LNCAP (cell line): ENCODE measurements around the gene TNFRSF18.
A peak's percentile ranks its signal among the peaks of the same experiment; 100 is the strongest.

Source experiments
- CTCF ChIP-seq: fragments of 450-650 bp; IDR thresholded peaks from 2 replicates; pipeline ENCODE4 v1.5.1; 2017; ENCODE audit warnings: mild to moderate bottlenecking

TNFRSF18 gene

GRCh38 chr1:1232796-1233566 lies 26.6 kb upstream of the TNFRSF18 start:
- TF ChIP-seq CTCF = no peak

- no peak for TF ChIP-seq CTCF
Measured at GRCh38 chr1:1232208-1232795, 25.9 kb upstream of the TNFRSF18 start, which contains the start of gene B3GALT6. B3GALT6 (plus strand) TSS chr1:1232237; CDS start chr1:1232279, 42 bp downstream.

GRCh38 chr1:1231400-1232207 lies 25.2 kb upstream of the TNFRSF18 start, which contains the start of gene SDF4:
SDF4 (minus strand) TSS chr1:1232001; CDS start chr1:1228772, 3,229 bp downstream.
- no peak for TF ChIP-seq CTCF

GRCh38 chr1:1230656-1231399 lies 24.4 kb upstream of the TNFRSF18 start:
- TF ChIP-seq CTCF = 0 out of 2 replicates have a peak, but pooled peaks have one; percentile 17

- TF ChIP-seq CTCF = no peak
Measured at GRCh38 chr1:1229770-1230169, 23.4 kb upstream of the TNFRSF18 start.

GRCh38 chr1:1228596-1229321 lies 22.4 kb upstream of the TNFRSF18 start:
- no peak for TF ChIP-seq CTCF
